ENCODE data around the gene BCR. TPM values are rescaled to one million over a fixed set of nuclear protein-coding genes. Genes with fewer than 3 reads are reported as not detected.

The BCR gene
- total and polyA plus RNA-seq, 2 experiments from 2014 or later, result 38.8 to 42.2 TPM

DNA sequence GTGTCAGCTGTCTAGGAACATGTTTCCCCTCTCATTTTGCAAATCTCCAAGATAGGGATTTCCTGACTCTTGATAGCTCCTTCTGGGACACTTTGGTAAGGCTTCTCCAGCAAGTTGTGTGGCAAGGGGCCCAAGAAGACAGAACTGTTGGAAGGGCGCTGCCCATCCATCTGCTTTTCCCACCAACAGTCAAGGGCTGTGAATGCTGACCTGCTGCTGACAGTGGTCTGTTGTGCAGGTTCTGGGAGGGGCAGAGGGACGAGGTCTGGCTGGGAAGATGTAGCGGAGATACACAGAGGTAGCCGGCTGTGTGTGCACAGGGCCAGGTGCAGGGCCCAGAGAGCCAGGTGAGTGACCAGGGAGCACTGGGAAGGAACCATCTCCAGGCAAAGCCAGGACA is 12.2 kb downstream of the BCR start:
- Histone ChIP-seq H3K9me3 (ENCODE audit: low read depth) (no peaks in the 10 kb centered on the region), H3K4me1 (ENCODE audit: insufficient read depth) (peaks cover 3% of the 10 kb centered on the region), H3K27ac (no peak overlapping the region), H2AFZ (no peak overlapping the region), H3K79me2 (peaks cover 100% of the 10 kb centered on the region), H3K9me2 (replicated peaks; ENCODE audit: insufficient read depth) (no peaks in the 10 kb centered on the region), H3K36me3 (replicated peaks; ENCODE audit: insufficient read depth, low read depth) (no peaks in the 10 kb centered on the region), H3K4me2 (no peak overlapping the region), H3K4me3 (no peak overlapping the region), H4K20me1 (ENCODE audit: insufficient read depth, poor library complexity, severe bottlenecking) (peaks cover 78% of the 10 kb centered on the region), H3K27me3 (no peaks in the 10 kb centered on the region)
- no peak for DNase-seq (ENCODE audit: low spot score)
- TF ChIP-seq, protein P1, sequence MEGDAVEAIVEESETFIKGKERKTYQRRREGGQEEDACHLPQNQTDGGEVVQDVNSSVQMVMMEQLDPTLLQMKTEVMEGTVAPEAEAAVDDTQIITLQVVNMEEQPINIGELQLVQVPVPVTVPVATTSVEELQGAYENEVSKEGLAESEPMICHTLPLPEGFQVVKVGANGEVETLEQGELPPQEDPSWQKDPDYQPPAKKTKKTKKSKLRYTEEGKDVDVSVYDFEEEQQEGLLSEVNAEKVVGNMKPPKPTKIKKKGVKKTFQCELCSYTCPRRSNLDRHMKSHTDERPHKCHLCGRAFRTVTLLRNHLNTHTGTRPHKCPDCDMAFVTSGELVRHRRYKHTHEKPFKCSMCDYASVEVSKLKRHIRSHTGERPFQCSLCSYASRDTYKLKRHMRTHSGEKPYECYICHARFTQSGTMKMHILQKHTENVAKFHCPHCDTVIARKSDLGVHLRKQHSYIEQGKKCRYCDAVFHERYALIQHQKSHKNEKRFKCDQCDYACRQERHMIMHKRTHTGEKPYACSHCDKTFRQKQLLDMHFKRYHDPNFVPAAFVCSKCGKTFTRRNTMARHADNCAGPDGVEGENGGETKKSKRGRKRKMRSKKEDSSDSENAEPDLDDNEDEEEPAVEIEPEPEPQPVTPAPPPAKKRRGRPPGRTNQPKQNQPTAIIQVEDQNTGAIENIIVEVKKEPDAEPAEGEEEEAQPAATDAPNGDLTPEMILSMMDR (IDR thresholded peaks at IDR 0.05; ENCODE audit: poor library complexity), result no peak
- no peak for TF ChIP-seq EZH2phosphoT487 (IDR thresholded peaks at IDR 0.05; ENCODE audit: low read depth, severe bottlenecking, unreplicated experiment)
- no peak for TF ChIP-seq EZH2 (IDR thresholded peaks at IDR 0.05; ENCODE audit: borderline replicate concordance)
- WGBS (ENCODE audit: low lambda C conversion rate, missing lambda C conversion rate), result 80% methylated on average over 4 of the region's 4 CpGs

DNA sequence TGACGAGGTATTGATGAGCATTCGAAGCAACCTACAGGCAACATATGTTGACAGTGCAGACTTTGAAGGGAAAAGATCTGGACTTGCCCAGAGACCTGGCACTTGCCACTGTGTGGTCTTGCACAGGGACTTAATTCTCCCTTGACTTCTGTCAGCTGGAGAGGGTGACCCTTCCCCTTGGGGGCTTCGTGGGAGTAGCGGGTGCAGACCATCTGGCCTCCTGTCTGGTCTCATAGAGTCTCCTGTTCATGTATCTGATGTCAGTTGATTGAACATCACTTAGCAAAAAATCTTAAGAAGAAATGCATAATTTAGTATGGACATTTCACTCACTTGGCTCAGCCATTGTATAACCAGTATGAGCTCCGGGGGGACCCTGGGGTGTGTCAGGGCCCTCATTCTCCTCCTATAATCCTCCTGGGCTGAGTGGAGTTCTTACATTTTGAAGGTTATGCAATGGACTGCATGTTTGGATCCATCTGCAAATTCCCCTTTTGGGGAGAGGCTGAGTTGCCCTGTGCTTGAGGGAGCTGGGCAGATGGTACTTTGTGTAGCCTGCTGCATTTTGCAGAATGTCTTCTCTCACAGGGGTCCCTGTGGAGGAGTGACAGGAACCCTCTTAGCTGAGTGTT is 13.0 kb downstream of the BCR start:
- Histone ChIP-seq H3K4me1 (ENCODE audit: insufficient read depth) (peaks cover 1% of the 10 kb centered on the region), H3K4me3 (no peak overlapping the region), H3K36me3 (replicated peaks; ENCODE audit: insufficient read depth, low read depth) (no peaks in the 10 kb centered on the region), H3K79me2 (peaks cover 100% of the 10 kb centered on the region), H3K27me3 (no peaks in the 10 kb centered on the region), H3K9me2 (replicated peaks; ENCODE audit: insufficient read depth) (no peaks in the 10 kb centered on the region), H3K27ac (no peak overlapping the region), H3K4me2 (no peak overlapping the region), H4K20me1 (ENCODE audit: insufficient read depth, poor library complexity, severe bottlenecking) (peaks cover 78% of the 10 kb centered on the region), H2AFZ (no peak overlapping the region), H3K9me3 (ENCODE audit: low read depth) (no peaks in the 10 kb centered on the region)
- no peak for TF ChIP-seq EZH2 (IDR thresholded peaks at IDR 0.05; ENCODE audit: borderline replicate concordance)
- TF ChIP-seq, protein P1 (IDR thresholded peaks at IDR 0.05; ENCODE audit: poor library complexity), result no peak
- TF ChIP-seq EZH2phosphoT487 (IDR thresholded peaks at IDR 0.05; ENCODE audit: low read depth, severe bottlenecking, unreplicated experiment), result no peak
- 90% methylated on average over 5 of the region's 5 CpGs for WGBS (ENCODE audit: low lambda C conversion rate, missing lambda C conversion rate)
- no peak for DNase-seq (ENCODE audit: low spot score)

DNA sequence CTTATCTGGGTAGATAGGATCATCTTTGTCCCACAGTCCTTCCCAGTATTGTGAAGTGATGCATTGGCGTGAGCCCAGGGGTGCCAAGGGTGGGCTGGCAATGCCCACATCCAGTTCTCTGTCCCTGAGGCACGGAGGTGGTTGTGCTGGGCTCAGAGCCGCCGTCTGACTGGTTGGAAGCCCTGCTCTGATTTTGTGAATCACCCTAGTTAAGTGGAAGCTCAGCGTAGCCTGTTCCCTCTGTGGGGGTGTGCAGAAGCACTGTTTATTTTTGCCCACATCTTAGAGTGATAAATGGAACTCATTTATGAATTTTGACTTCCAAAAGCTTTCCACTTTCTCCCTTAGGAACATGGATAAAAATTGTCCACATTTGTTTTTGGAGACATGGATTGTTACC is 13.6 kb downstream of the BCR start:
- Histone ChIP-seq H3K9me3 (ENCODE audit: low read depth) (no peaks in the 10 kb centered on the region), H3K4me3 (no peak overlapping the region), H3K9me2 (replicated peaks; ENCODE audit: insufficient read depth) (no peaks in the 10 kb centered on the region), H3K79me2 (peaks cover 100% of the 10 kb centered on the region), H3K4me1 (ENCODE audit: insufficient read depth) (no peaks in the 10 kb centered on the region), H3K27ac (no peak overlapping the region), H2AFZ (no peak overlapping the region), H4K20me1 (ENCODE audit: insufficient read depth, poor library complexity, severe bottlenecking) (peaks cover 78% of the 10 kb centered on the region), H3K4me2 (no peak overlapping the region), H3K36me3 (replicated peaks; ENCODE audit: insufficient read depth, low read depth) (no peaks in the 10 kb centered on the region), H3K27me3 (no peaks in the 10 kb centered on the region)
- WGBS (ENCODE audit: low lambda C conversion rate, missing lambda C conversion rate), result 90% methylated on average over 5 of the region's 5 CpGs
- TF ChIP-seq, protein P1 (IDR thresholded peaks at IDR 0.05; ENCODE audit: poor library complexity), result no peak
- TF ChIP-seq EZH2 (IDR thresholded peaks at IDR 0.05; ENCODE audit: borderline replicate concordance), result no peak
- TF ChIP-seq EZH2phosphoT487 (IDR thresholded peaks at IDR 0.05; ENCODE audit: low read depth, severe bottlenecking, unreplicated experiment), result no peak
- DNase-seq (ENCODE audit: low spot score), result no peak

Data from hepatocyte (in vitro differentiated cells).